ENCODE results near the gene EPHB6. TPM values are rescaled to one million over a fixed set of nuclear protein-coding genes. Genes with fewer than 3 reads are reported as not detected.

The EPHB6 gene
- total RNA-seq, 5 donors from 2014 or later (not counting 1 experiment from before 2014, with no cell fraction given), result 37.2 to 76.2 (median 62.3) TPM

DNA sequence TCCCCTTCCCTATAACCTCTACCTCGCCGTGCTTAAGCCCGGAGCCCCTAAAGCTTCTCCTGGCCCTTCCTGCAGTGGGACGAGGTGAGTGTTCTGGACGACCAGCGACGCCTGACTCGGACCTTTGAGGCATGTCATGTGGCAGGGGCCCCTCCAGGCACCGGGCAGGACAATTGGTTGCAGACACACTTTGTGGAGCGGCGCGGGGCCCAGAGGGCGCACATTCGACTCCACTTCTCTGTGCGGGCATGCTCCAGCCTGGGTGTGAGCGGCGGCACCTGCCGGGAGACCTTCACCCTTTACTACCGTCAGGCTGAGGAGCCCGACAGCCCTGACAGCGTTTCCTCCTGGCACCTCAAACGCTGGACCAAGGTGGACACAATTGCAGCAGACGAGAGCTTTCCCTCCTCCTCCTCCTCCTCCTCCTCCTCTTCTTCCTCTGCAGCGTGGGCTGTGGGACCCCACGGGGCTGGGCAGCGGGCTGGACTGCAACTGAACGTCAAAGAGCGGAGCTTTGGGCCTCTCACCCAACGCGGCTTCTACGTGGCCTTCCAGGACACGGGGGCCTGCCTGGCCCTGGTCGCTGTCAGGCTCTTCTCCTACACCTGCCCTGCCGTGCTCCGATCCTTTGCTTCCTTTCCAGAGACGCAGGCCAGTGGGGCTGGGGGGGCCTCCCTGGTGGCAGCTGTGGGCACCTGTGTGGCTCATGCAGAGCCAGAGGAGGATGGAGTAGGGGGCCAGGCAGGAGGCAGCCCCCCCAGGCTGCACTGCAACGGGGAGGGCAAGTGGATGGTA is 9.2 kb downstream of the EPHB6 start:
- WGBS (ENCODE audit: insufficient coverage), result 87% methylated on average over 32 of the region's 37 CpGs
- Mint-ChIP-seq H3K27me3 (no peaks in the 10 kb centered on the region), H3K4me3 (no peak overlapping the region), H3K9me3 (no peaks in the 10 kb centered on the region), H3K36me3 (peaks cover 22% of the 10 kb centered on the region), H3K27ac (no peak overlapping the region), H3K4me1 (peaks cover 0 to 3% (median under 1%) of the 10 kb centered on the region in 3 donors)
- DNase-seq (no peak), ATAC-seq (replicated peaks in 1 of 4) (no peak)
- no peak overlapping the region for H3K27ac ChIP-seq (ENCODE audit: low read length)
- POLR2A ChIA-PET, result no interaction called here
- no peak overlapping the region for H3K4me3 ChIP-seq (ENCODE audit: control insufficient read depth in 1 of 2, extremely low read depth in 1 of 2, low read length in 1 of 2)
- CTCF ChIA-PET, result interaction anchor here in 1 of 2 donors (0.7 kb wide), 1 partner anchor 106 kb away, joined by 4 read pairs; no protein-coding TSS in a partner anchor
- H3K9me3 ChIP-seq, result no peaks in the 10 kb centered on the region
- H3K27me3 ChIP-seq (replicated peaks in 1 of 2; ENCODE audit: control insufficient read depth in 2 of 2, extremely low read depth in 1 of 2, insufficient read depth in 2 of 2, low read length in 1 of 2), result no peaks in the 10 kb centered on the region
- peaks cover 5 to 11% of the 10 kb centered on the region in 2 donors for H3K36me3 ChIP-seq (ENCODE audit: control insufficient read depth in 2 of 2, extremely low read depth in 1 of 2, insufficient read depth in 1 of 2, low read length in 1 of 2)
- H3K4me1 ChIP-seq (ENCODE audit: control insufficient read depth in 1 of 2, extremely low read depth in 1 of 2, insufficient read depth in 2 of 2, low read length in 2 of 2), result peaks cover 0 to 11% of the 10 kb centered on the region in 2 experiments

DNA sequence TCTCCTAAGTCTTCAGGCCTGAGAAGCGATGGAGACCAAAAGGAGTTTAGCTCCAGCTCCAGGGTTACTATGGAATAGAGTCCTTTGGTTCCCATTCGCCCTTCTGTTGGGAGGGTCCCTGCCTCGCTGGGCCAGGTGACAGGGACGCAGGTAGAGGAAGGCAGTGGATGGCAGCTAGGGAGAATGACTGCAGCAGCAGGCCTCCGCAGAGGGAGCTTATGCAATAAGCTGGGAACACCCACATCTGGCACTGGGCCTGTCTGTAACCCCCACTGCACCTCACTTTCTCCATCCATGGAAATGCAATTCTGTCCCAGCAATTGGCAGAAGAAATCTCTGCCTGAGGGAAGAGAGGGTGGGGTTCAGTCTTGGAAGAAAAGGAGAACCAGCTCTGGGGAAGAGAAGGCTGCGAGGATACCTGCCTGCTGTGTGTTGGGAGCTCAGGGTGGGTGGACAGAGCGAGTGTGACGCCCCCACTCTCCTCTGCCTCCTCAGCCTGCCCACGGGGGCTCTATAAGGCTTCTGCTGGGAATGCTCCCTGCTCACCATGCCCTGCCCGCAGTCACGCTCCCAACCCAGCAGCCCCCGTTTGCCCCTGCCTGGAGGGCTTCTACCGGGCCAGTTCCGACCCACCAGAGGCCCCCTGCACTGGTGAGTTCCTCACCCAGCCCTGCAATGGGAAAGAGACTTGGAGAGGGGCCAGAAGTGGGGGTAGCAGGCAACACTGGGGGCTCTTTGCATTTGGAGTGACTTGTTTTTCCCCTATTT is 10.3 kb downstream of the EPHB6 start:
- Mint-ChIP-seq H3K27me3 (no peaks in the 10 kb centered on the region), H3K4me1 (no peaks in the 10 kb centered on the region), H3K36me3 (peaks cover 31% of the 10 kb centered on the region), H3K9me3 (no peaks in the 10 kb centered on the region), H3K27ac (peak overlapping the region in 1 of 2 donors; percentile 39), H3K4me3 (no peak overlapping the region)
- Histone ChIP-seq H3K27me3 (replicated peaks in 1 of 2; ENCODE audit: control insufficient read depth in 2 of 2, extremely low read depth in 1 of 2, insufficient read depth in 2 of 2, low read length in 1 of 2) (no peaks in the 10 kb centered on the region), H3K9me3 (no peaks in the 10 kb centered on the region), H3K4me1 (ENCODE audit: control insufficient read depth in 1 of 2, extremely low read depth in 1 of 2, insufficient read depth in 2 of 2, low read length in 2 of 2) (peaks cover 0 to 11% of the 10 kb centered on the region in 2 experiments), H3K36me3 (ENCODE audit: control insufficient read depth in 2 of 2, extremely low read depth in 1 of 2, insufficient read depth in 1 of 2, low read length in 1 of 2) (peaks cover 5 to 11% of the 10 kb centered on the region in 2 donors), H3K27ac (ENCODE audit: low read length) (no peak overlapping the region), H3K4me3 (ENCODE audit: control insufficient read depth in 1 of 2, extremely low read depth in 1 of 2, low read length in 1 of 2) (no peak overlapping the region)
- CTCF ChIA-PET, result interaction anchor here (0.5 to 1.9 kb wide), 3 partner anchors 105 to 518 kb away, joined by 3 to 4 read pairs (median 4); no protein-coding TSS in a partner anchor
- no peak for ATAC-seq (replicated peaks in 1 of 4)
- DNase-seq, result no peak
- POLR2A ChIA-PET, result no interaction called here
- WGBS (ENCODE audit: insufficient coverage), result 100% methylated on average over 2 of the region's 14 CpGs

DNA sequence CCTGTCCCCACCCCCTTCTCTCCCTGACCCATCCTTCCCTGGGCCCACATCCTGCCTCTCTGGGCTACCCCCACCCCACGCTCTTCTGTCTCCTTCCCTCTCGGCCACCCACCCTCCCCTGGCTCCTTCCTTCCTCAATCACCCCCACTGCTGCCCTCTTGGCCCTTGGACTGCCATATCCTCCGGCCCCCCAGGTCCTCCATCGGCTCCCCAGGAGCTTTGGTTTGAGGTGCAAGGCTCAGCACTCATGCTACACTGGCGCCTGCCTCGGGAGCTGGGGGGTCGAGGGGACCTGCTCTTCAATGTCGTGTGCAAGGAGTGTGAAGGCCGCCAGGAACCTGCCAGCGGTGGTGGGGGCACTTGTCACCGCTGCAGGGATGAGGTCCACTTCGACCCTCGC is 10.9 kb downstream of the EPHB6 start:
- H3K4me1 ChIP-seq (ENCODE audit: control insufficient read depth in 1 of 2, extremely low read depth in 1 of 2, insufficient read depth in 2 of 2, low read length in 2 of 2), result peaks cover 0 to 11% of the 10 kb centered on the region in 2 experiments
- CTCF ChIA-PET, result interaction anchor here (0.9 to 1.9 kb wide), 2 partner anchors 233 to 427 kb away, joined by 3 to 4 read pairs; no protein-coding TSS in a partner anchor
- H3K27me3 Mint-ChIP-seq, result no peaks in the 10 kb centered on the region
- peaks cover 5 to 16% of the 10 kb centered on the region in 2 donors for H3K36me3 ChIP-seq (ENCODE audit: control insufficient read depth in 2 of 2, extremely low read depth in 1 of 2, insufficient read depth in 1 of 2, low read length in 1 of 2)
- H3K4me1 Mint-ChIP-seq, result no peaks in the 10 kb centered on the region
- H3K36me3 Mint-ChIP-seq, result peaks cover 31% of the 10 kb centered on the region
- H3K9me3 ChIP-seq, result no peaks in the 10 kb centered on the region
- no peak for DNase-seq
- POLR2A ChIA-PET, result no interaction called here
- 71% methylated on average over 10 of the region's 13 CpGs for WGBS (ENCODE audit: insufficient coverage)
- no peaks in the 10 kb centered on the region for H3K27me3 ChIP-seq (replicated peaks in 1 of 2; ENCODE audit: control insufficient read depth in 2 of 2, extremely low read depth in 1 of 2, insufficient read depth in 2 of 2, low read length in 1 of 2)
- H3K27ac Mint-ChIP-seq, result no peak overlapping the region
- H3K4me3 Mint-ChIP-seq, result no peak overlapping the region
- no peak overlapping the region for H3K4me3 ChIP-seq (ENCODE audit: control insufficient read depth in 1 of 2, extremely low read depth in 1 of 2, low read length in 1 of 2)
- no peak for ATAC-seq (replicated peaks in 1 of 4)
- H3K27ac ChIP-seq (ENCODE audit: low read length), result no peak overlapping the region
- H3K9me3 Mint-ChIP-seq, result no peaks in the 10 kb centered on the region

DNA sequence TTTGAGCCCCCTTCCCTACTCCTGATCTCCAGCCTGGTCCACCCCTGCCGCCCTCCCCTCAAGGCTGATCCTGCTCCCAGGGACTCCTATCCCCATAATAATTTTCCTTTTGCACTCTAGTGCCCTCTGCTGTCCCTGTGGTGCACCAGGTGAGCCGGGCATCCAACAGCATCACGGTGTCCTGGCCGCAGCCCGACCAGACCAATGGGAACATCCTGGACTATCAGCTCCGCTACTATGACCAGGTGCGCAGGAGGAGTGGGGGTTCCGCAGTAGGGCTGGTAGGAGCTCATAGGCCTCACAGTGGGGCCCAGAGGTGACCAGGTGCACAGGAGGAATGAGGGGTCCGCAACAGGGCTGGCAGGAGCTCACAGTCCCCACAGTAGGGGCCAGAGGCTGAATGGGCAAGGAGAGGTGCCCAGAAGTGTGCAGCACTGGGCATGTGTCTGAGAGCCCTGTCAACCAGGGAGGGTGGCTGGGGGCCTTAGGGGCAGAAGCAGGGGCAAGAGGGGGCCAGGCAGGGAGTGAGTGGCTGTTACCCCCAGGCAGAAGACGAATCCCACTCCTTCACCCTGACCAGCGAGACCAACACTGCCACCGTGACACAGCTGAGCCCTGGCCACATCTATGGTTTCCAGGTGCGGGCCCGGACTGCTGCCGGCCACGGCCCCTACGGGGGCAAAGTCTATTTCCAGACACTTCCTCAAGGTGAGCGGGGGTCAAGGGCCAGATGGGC is 11.7 kb downstream of the EPHB6 start:
- H3K36me3 Mint-ChIP-seq, result peaks cover 35% of the 10 kb centered on the region
- H3K4me1 Mint-ChIP-seq, result no peaks in the 10 kb centered on the region
- H3K9me3 Mint-ChIP-seq, result no peaks in the 10 kb centered on the region
- ChIA-PET POLR2A (no interaction called here), CTCF (interaction anchor here (0.6 to 1.9 kb wide), 4 partner anchors 8 to 428 kb away, joined by 3 to 4 read pairs (median 3); no protein-coding TSS in a partner anchor)
- no peak overlapping the region for H3K27ac Mint-ChIP-seq
- ATAC-seq (replicated peaks in 1 of 4), result peak in 3 of 4 experiments; percentile 11 to 43 (median 27)
- H3K27me3 Mint-ChIP-seq, result no peaks in the 10 kb centered on the region
- no peak overlapping the region for H3K4me3 ChIP-seq (ENCODE audit: control insufficient read depth in 1 of 2, extremely low read depth in 1 of 2, low read length in 1 of 2)
- no peaks in the 10 kb centered on the region for H3K9me3 ChIP-seq
- H3K27me3 ChIP-seq (replicated peaks in 1 of 2; ENCODE audit: control insufficient read depth in 2 of 2, extremely low read depth in 1 of 2, insufficient read depth in 2 of 2, low read length in 1 of 2), result no peaks in the 10 kb centered on the region
- no peak overlapping the region for H3K27ac ChIP-seq (ENCODE audit: low read length)
- whole genome bisulfite sequencing (ENCODE audit: insufficient coverage), result 91% methylated on average over 16 of the region's 18 CpGs
- peaks cover 7 to 19% of the 10 kb centered on the region in 2 donors for H3K36me3 ChIP-seq (ENCODE audit: control insufficient read depth in 2 of 2, extremely low read depth in 1 of 2, insufficient read depth in 1 of 2, low read length in 1 of 2)
- no peak overlapping the region for H3K4me3 Mint-ChIP-seq
- peaks cover 0 to 11% of the 10 kb centered on the region in 2 experiments for H3K4me1 ChIP-seq (ENCODE audit: control insufficient read depth in 1 of 2, extremely low read depth in 1 of 2, insufficient read depth in 2 of 2, low read length in 2 of 2)
- DNase-seq, result peak in 2 of 35 experiments; percentile 22 to 37

DNA sequence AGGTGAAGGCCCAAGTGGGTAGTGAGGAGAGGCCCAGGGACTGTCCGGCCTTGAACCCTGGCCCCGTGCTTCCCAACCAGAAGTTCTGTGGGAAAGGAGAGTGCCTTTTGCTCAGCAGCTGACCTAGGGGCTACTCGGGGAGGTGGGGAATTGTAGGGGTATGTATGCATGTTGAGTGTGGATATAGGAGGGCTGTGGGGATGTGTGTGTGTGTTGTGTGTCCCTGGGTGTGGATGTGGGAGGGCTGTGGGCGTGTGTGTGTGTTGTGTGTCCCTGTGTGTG is 12.2 kb downstream of the EPHB6 start:
- no peak overlapping the region for H3K4me3 Mint-ChIP-seq
- ChIA-PET CTCF (no interaction called here), POLR2A (no interaction called here)
- H3K36me3 ChIP-seq (ENCODE audit: control insufficient read depth in 2 of 2, extremely low read depth in 1 of 2, insufficient read depth in 1 of 2, low read length in 1 of 2), result peaks cover 7 to 19% of the 10 kb centered on the region in 2 donors
- no peak overlapping the region for H3K4me3 ChIP-seq (ENCODE audit: control insufficient read depth in 1 of 2, extremely low read depth in 1 of 2, low read length in 1 of 2)
- no peak overlapping the region for H3K27ac ChIP-seq (ENCODE audit: low read length)
- H3K9me3 ChIP-seq, result no peaks in the 10 kb centered on the region
- H3K27me3 ChIP-seq (replicated peaks in 1 of 2; ENCODE audit: control insufficient read depth in 2 of 2, extremely low read depth in 1 of 2, insufficient read depth in 2 of 2, low read length in 1 of 2), result no peaks in the 10 kb centered on the region
- H3K27ac Mint-ChIP-seq, result no peak overlapping the region
- H3K4me1 Mint-ChIP-seq, result no peaks in the 10 kb centered on the region
- no peaks in the 10 kb centered on the region for H3K9me3 Mint-ChIP-seq
- WGBS (ENCODE audit: insufficient coverage), result 67% methylated on average over 4 of the region's 4 CpGs
- H3K4me1 ChIP-seq (ENCODE audit: control insufficient read depth in 1 of 2, extremely low read depth in 1 of 2, insufficient read depth in 2 of 2, low read length in 2 of 2), result peaks cover 0 to 11% of the 10 kb centered on the region in 2 experiments
- peaks cover 36% of the 10 kb centered on the region for H3K36me3 Mint-ChIP-seq
- ATAC-seq (replicated peaks in 1 of 4) (no peak), DNase-seq (no peak)
- H3K27me3 Mint-ChIP-seq, result no peaks in the 10 kb centered on the region
